K562 treated with DMSO at 1 percent for 4 hours (cell line): ENCODE measurements around the gene GPR65. TPM values are rescaled to one million over a fixed set of nuclear protein-coding genes. Genes with fewer than 3 reads are reported as not detected.

Experiments
- total RNA-seq: library from RNA; unstranded; fragments of 300-600 nt; gene quantifications from 2 replicates; pipeline ENCODE4 v1.2.3, GENCODE V29; 2022; ENCODE audit not compliant: insufficient read depth

Gene GPR65, protein sequence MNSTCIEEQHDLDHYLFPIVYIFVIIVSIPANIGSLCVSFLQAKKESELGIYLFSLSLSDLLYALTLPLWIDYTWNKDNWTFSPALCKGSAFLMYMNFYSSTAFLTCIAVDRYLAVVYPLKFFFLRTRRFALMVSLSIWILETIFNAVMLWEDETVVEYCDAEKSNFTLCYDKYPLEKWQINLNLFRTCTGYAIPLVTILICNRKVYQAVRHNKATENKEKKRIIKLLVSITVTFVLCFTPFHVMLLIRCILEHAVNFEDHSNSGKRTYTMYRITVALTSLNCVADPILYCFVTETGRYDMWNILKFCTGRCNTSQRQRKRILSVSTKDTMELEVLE
- 0.21 TPM in 1 of 2 replicates, not detected in the other for total RNA-seq

DNA sequence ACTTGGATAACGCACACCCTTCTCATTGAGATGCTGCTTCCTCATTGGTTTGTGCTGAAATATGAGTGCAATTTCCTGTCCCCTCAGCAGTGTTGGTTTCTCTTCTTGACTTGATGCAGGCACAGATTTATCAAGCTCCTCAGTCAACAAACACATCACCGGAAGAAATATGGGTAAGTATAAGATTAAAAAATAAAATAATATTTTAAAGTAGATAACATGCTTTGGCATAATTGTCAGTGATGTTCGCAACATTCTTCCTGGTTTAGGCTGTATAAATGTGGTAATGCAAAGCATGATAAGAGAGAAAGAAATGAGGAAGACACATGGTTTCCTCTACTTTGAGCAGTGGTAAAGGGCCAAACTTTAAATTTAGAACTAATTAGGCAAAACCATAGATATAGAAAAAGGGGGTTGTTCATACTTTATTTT, at the start of gene GPR65:
GPR65 (plus strand) TSS at position 86 of the 432 bp plus-strand sequence. CDS start 5,713 bp downstream, outside the sequence.

DNA sequence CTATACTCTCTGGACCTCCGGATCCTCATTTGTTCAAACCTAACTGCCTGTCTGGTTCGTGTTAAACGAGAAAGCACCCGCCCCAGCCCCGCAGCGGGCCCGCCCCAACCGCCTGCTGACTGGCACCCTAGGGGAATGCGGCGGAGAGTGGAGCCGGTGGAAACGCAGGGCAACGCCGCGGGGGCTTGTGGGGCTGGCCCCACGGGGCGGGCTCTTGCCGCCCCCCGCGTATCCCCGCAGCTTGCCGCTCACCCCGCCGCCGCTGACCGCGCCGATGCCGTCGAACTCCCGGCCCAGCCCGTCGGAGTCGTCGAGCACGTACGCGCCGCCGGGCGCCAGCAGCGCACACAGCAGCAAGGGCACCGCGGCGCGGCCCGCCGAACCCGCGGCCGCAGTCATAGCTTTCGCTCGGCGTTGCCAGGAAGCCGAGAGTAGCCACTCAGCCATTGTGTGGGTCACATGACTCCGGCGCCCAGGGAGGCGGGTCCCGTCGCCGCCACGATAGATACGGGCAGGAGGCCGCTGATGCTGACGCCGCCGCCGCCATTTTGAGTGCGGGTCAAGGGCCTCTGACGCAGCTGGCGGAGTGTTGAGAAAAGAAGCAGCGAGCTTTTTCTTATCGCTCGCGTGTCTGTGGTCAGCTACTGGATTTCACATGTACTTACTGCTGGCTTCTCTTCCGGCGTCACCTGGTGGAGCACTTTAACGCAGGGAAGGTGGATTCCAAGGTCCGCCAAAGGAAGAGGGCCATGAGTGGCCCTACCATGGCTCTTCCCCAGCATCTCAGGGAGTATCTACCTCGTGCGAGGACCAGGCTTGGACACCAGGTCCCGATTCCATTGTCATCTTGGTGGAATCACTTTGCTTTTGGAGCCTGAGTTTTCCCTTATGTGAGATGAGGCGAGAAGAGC, 12.0 kb upstream of the GPR65 start, which contains the start of gene GALC:
GALC (minus strand) TSS at position 465 of the 911 bp plus-strand sequence; CDS start at position 447, 18 bp downstream.

Other genes with a start within 250 kb of the GPR65 start
- 17.0 and 22.2 TPM in 2 replicates for gene GALC, start 12.0 kb upstream of the GPR65 start, total RNA-seq